ENCODE data around the gene MAX. TPM values are rescaled to one million over a fixed set of nuclear protein-coding genes. Genes with fewer than 3 reads are reported as not detected.

MAX gene
- total and polyA plus RNA-seq, 2 donors from 2014 or later, result 48.9 to 89.4 TPM

- TF ChIP-seq, protein P1, sequence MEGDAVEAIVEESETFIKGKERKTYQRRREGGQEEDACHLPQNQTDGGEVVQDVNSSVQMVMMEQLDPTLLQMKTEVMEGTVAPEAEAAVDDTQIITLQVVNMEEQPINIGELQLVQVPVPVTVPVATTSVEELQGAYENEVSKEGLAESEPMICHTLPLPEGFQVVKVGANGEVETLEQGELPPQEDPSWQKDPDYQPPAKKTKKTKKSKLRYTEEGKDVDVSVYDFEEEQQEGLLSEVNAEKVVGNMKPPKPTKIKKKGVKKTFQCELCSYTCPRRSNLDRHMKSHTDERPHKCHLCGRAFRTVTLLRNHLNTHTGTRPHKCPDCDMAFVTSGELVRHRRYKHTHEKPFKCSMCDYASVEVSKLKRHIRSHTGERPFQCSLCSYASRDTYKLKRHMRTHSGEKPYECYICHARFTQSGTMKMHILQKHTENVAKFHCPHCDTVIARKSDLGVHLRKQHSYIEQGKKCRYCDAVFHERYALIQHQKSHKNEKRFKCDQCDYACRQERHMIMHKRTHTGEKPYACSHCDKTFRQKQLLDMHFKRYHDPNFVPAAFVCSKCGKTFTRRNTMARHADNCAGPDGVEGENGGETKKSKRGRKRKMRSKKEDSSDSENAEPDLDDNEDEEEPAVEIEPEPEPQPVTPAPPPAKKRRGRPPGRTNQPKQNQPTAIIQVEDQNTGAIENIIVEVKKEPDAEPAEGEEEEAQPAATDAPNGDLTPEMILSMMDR (IDR thresholded peaks at IDR 0.05; ENCODE audit: borderline replicate concordance, extremely low read depth, insufficient read depth), result no peak
- Histone ChIP-seq H3K9me3 (ENCODE audit: control insufficient read depth in 2 of 3, insufficient read depth in 1 of 3, low read length in 3 of 3) (no peaks in the 10 kb centered on the region), H3K9ac (ENCODE audit: low read length in 3 of 3) (no peak overlapping the region), H3K27me3 (ENCODE audit: control insufficient read depth, insufficient read depth, low read length) (no peaks in the 10 kb centered on the region), H3K27ac (ENCODE audit: low read depth in 2 of 2, low read length in 2 of 2) (no peak overlapping the region), H3K4me3 (ENCODE audit: low read length in 3 of 3) (no peak overlapping the region), H3K4me1 (ENCODE audit: control insufficient read depth in 2 of 3, insufficient read depth in 2 of 3, low read depth in 1 of 3, low read length in 3 of 3) (peaks cover 3 to 35% (median 34%) of the 10 kb centered on the region in 3 donors), H3K36me3 (ENCODE audit: control insufficient read depth in 2 of 3, insufficient read depth in 3 of 3, low read length in 3 of 3) (peaks cover 4 to 9% (median 8%) of the 10 kb centered on the region in 3 donors)
- FAIRE-seq (no peak), DNase-seq (no peak)
- intact Hi-C loops (cut with DNase I), result no loop called here
Observed at GRCh38 chr14:65069874-65070413, 32.4 kb downstream of the MAX start.

DNA sequence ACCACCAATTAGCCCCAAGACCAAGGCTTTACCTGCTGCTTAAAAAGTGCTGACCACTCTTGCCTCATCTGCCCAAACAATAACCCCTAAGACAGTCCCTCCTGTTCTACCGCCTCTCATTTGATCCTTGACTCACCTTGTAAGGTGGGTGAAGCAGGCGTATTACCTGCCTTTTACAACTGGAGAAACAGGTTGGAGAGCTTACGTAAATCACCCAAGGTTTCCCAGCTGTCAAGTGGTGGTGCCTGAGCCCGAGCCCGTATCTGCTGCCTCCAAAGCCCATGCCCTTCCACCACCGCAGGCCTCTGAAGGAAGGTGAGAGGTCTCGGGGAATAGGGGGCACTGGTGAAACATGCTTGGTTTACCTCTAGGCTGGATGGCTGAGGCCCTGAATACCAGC lies 36.6 kb downstream of the MAX start:
- no peak for FAIRE-seq
- Histone ChIP-seq H3K27ac (ENCODE audit: low read depth in 2 of 2, low read length in 2 of 2) (no peak overlapping the region), H3K9me3 (ENCODE audit: control insufficient read depth in 2 of 3, insufficient read depth in 1 of 3, low read length in 3 of 3) (no peaks in the 10 kb centered on the region), H3K36me3 (ENCODE audit: control insufficient read depth in 2 of 3, insufficient read depth in 3 of 3, low read length in 3 of 3) (peaks cover 7 to 26% (median 23%) of the 10 kb centered on the region in 3 donors), H3K27me3 (ENCODE audit: control insufficient read depth, insufficient read depth, low read length) (no peaks in the 10 kb centered on the region), H3K9ac (ENCODE audit: low read length in 3 of 3) (no peak overlapping the region), H3K4me1 (ENCODE audit: control insufficient read depth in 2 of 3, insufficient read depth in 2 of 3, low read depth in 1 of 3, low read length in 3 of 3) (peaks cover 0 to 5% (median 0%) of the 10 kb centered on the region in 3 donors), H3K4me3 (ENCODE audit: low read length in 3 of 3) (no peak overlapping the region)
- TF ChIP-seq, protein P1 (IDR thresholded peaks at IDR 0.05; ENCODE audit: borderline replicate concordance, extremely low read depth, insufficient read depth), result no peak
- intact Hi-C loops (cut with DNase I), result no loop called here
- DNase-seq, result no peak

DNA sequence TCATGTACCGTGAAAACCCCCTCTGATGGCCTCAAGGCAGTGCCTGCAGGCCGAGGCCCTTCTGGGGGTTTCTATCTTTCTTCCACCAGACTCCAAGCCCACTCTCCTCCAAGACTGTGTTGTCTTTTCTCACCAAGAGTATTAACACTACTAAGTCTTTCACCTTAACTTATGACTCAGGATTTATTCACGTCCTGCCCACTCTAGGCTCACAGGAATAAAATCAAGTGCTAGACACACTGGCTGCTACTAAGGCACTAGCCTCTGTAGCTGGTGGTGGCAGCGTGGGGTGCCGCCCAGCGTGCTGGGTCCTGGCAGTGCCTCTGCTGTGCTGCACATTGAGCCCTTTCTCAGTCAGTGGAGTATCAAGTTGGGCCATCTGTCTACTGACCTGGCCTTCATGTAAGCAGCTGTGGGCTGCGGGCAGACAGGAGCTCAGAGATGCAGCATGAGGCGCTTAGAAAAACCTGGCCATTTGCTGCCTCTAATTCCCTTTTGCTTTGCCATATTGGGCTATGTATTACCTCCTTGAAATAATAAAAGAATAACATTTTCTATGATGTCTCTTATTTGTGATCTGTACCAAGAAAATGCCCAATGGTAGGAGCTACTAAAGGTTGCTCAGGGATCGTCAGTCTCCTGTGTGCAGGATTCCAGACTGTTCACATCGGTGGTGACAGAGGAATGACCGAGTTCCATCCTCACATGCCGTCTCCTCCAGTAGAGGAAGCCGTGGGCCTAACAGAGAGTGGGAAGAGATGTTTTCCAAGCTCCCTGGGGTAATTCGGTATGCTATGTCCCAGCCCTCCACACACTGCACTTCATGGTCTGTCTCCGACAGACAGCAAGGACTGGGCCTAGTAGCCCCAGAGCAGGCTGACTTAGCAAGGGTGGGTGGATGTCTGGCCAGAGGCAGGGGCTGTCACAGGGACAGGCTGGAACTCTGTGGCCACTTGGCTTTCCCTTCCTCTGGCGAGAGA lies 39.9 kb downstream of the MAX start:
- Histone ChIP-seq H3K9me3 (ENCODE audit: control insufficient read depth in 2 of 3, insufficient read depth in 1 of 3, low read length in 3 of 3) (no peaks in the 10 kb centered on the region), H3K27ac (ENCODE audit: low read depth in 2 of 2, low read length in 2 of 2) (no peak overlapping the region), H3K4me1 (ENCODE audit: control insufficient read depth in 2 of 3, insufficient read depth in 2 of 3, low read depth in 1 of 3, low read length in 3 of 3) (no peaks in the 10 kb centered on the region), H3K36me3 (ENCODE audit: control insufficient read depth in 2 of 3, insufficient read depth in 3 of 3, low read length in 3 of 3) (peaks cover 7 to 21% (median 18%) of the 10 kb centered on the region in 3 donors), H3K9ac (ENCODE audit: low read length in 3 of 3) (no peak overlapping the region), H3K27me3 (ENCODE audit: control insufficient read depth, insufficient read depth, low read length) (no peaks in the 10 kb centered on the region), H3K4me3 (ENCODE audit: low read length in 3 of 3) (no peak overlapping the region)
- TF ChIP-seq, protein P1 (IDR thresholded peaks at IDR 0.05; ENCODE audit: borderline replicate concordance, extremely low read depth, insufficient read depth), result no peak
- DNase-seq, result no peak
- no peak for FAIRE-seq
- intact Hi-C loops (cut with DNase I), result no loop called here

Measured in kidney (tissue), 14 donors.